Ectodermal cell (in vitro differentiated cells): ENCODE data around the gene PCCA.

Source experiments
- H3K27ac ChIP-seq: 2 replicates; pipeline ENCODE4 v1.7.0; 2013; ENCODE audit warnings: mild to moderate bottlenecking, low read depth, low read length; ENCODE audit not compliant: insufficient read depth, poor library complexity, severe bottlenecking
- H3K27me3 ChIP-seq: 2 replicates; pipeline ENCODE4 v1.7.0; 2013; ENCODE audit warnings: mild to moderate bottlenecking, low read length; ENCODE audit not compliant: insufficient read depth, control insufficient read depth, poor library complexity, severe bottlenecking
- H3K36me3 ChIP-seq: one replicate; pipeline ENCODE4 v1.7.0; 2013; ENCODE audit warnings: low read length; ENCODE audit not compliant: control insufficient read depth, insufficient read depth
- H3K4me1 ChIP-seq: one replicate; pipeline ENCODE4 v1.7.0; 2013; ENCODE audit warnings: low read length; ENCODE audit not compliant: control insufficient read depth, insufficient read depth
- H3K4me3 ChIP-seq: 2 replicates; pipeline ENCODE4 v1.7.0; 2013; ENCODE audit warnings: low read depth, low read length, control low read depth; ENCODE audit not compliant: insufficient read depth
- H3K9me3 ChIP-seq: 2 replicates; pipeline ENCODE4 v1.7.0; 2013; ENCODE audit warnings: mild to moderate bottlenecking, low read length, moderate library complexity; ENCODE audit not compliant: control insufficient read depth
- WGBS, 2 experiments: methylation state at CpG; one replicate each; pipeline ENCODE4 v1.1.7; 2013; ENCODE audit warnings: missing lambda C conversion rate in 2 of 2; 5-methylcytosine and 5-hydroxymethylcytosine counted together

The PCCA gene

GRCh38 chr13:100440751-100441425 is 352.0 kb downstream of the PCCA start:
- H3K4me1 ChIP-seq: peaks cover 14% of the 10 kb centered on the region
- H3K27me3 ChIP-seq: no peaks in the 10 kb centered on the region
- no peaks in the 10 kb centered on the region for H3K36me3 ChIP-seq
- H3K4me3 ChIP-seq: no peak overlapping the region
- peak overlapping the region; percentile 13 for H3K27ac ChIP-seq
- no peaks in the 10 kb centered on the region for H3K9me3 ChIP-seq
- WGBS, 2 experiments: 100% methylated on average over 1 of the region's 4 CpGs; no CpG with 5 or more reads in 1 of the 2 experiments

DNA sequence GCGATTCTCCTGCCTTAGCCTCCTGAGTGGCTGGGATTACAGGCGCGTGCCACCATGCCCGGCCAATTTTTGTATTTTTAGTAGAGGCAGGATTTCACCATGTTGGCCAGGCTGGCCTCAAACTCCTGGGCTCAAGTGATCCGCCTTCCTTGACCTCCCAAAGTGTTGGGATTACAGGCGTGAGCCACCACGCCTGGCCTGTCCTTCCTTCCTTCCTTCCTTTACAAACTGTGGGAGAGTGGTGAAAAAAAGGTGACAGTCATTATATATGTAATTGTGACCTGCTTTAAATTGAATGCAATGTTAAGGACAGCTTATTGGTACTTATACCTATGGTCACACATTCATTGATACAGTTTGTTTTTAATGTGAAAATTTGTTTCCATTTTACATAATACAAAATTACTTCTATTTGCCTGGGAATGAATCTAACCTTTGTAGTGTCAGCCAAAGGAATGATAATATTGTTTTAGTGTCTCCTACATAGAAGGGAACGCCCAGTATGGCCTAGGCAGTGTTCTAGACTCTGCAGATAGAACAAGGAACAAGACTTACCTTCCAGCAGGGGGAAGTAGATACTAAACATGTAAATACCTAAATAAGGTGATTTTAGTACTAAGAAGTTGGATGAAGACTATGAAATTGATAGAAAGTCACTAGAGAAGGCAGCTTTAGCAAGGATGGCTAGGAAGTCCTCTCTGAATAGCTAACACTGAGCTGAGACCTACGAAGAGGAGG is 353.4 kb downstream of the PCCA start:
- H3K27ac ChIP-seq: no peak overlapping the region
- peaks cover 14% of the 10 kb centered on the region for H3K4me1 ChIP-seq
- no peaks in the 10 kb centered on the region for H3K27me3 ChIP-seq
- no peaks in the 10 kb centered on the region for H3K36me3 ChIP-seq
- no peak overlapping the region for H3K4me3 ChIP-seq
- WGBS, 2 experiments: 92 to 94% methylated on average over 9 of the region's 9 CpGs
- H3K9me3 ChIP-seq: no peaks in the 10 kb centered on the region

DNA sequence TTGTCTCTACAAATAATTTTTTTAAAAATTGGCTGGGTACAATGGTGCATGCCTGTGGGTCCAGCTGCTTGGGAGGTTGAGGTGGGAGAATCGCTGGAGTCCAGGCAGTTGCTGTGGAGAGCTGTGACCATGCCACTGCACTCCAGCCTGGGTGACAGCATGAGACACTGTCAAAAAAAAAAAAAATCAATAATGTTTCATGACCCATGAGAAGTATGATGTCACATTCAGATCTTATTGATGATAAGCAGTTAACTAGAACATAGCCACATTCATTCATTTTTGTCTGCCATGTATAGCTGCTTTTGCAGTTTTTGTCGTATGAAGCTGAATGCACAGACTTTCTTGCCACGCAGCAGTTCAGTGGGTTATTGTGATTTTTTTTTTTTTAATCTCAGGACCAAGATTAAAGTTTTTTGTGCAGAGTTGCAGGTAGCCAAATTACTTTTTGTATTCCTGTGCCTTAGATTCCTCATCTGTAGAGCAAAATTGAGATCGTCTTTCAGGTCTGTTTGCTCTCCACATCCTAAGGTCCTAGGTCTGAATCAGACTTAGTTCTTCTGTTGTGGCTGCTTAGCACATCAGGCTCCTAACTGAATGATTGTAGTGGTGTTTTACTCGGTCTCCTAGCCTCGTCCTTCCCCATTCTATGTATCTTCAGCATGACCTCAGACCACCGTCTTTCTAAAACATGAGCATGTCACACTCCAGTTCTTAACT is 354.5 kb downstream of the PCCA start:
- H3K27ac ChIP-seq: no peak overlapping the region
- H3K36me3 ChIP-seq: no peaks in the 10 kb centered on the region
- H3K27me3 ChIP-seq: no peaks in the 10 kb centered on the region
- H3K4me1 ChIP-seq: peaks cover 13% of the 10 kb centered on the region
- 92 to 93% methylated on average over 7 of the region's 7 CpGs for WGBS, 2 experiments
- no peaks in the 10 kb centered on the region for H3K9me3 ChIP-seq
- H3K4me3 ChIP-seq: no peak overlapping the region

DNA sequence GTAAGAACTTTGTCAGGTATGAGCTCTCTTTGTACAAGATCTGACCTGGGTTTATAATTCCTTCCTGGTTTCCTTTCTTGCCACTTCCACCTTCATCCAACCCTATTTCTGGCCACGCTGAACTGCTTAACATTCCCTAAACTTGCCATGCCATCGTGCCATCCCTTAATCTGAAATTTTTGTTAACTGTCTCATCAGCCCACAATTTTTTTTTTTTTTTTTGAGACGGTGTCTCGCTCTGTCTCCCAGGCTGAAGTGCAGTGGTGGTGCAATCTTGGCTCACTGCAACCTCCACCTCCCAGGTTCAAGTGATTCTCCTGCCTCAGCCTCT is 355.1 kb downstream of the PCCA start:
- Histone ChIP-seq H3K9me3 (no peaks in the 10 kb centered on the region), H3K27ac (no peak overlapping the region), H3K4me3 (no peak overlapping the region), H3K27me3 (no peaks in the 10 kb centered on the region), H3K36me3 (no peaks in the 10 kb centered on the region), H3K4me1 (peaks cover 7% of the 10 kb centered on the region)
- 90 to 93% methylated on average over 4 of the region's 4 CpGs for WGBS, 2 experiments

GRCh38 chr13:100447831-100448230 is 358.9 kb downstream of the PCCA start:
- no peaks in the 10 kb centered on the region for H3K36me3 ChIP-seq
- no peaks in the 10 kb centered on the region for H3K4me1 ChIP-seq
- 95 to 97% methylated on average over 5 of the region's 5 CpGs for WGBS, 2 experiments
- H3K27ac ChIP-seq: no peak overlapping the region
- no peak overlapping the region for H3K4me3 ChIP-seq
- no peaks in the 10 kb centered on the region for H3K27me3 ChIP-seq
- H3K9me3 ChIP-seq: no peaks in the 10 kb centered on the region

GRCh38 chr13:100451923-100452322 is 363.0 kb downstream of the PCCA start:
- no peaks in the 10 kb centered on the region for H3K9me3 ChIP-seq

GRCh38 chr13:100454876-100455275 is 366.0 kb downstream of the PCCA start:
- no peak overlapping the region for H3K4me3 ChIP-seq
- no peaks in the 10 kb centered on the region for H3K36me3 ChIP-seq
- H3K27ac ChIP-seq: no peak overlapping the region
- H3K9me3 ChIP-seq: no peaks in the 10 kb centered on the region
- 87 to 88% methylated on average over 1 of the region's 1 CpG for WGBS, 2 experiments
- no peaks in the 10 kb centered on the region for H3K4me1 ChIP-seq
- no peaks in the 10 kb centered on the region for H3K27me3 ChIP-seq

More at GRCh38 chr13:100451923-100452322, 363.0 kb downstream of the PCCA start:
- no peaks in the 10 kb centered on the region for H3K4me1 ChIP-seq
- H3K27ac ChIP-seq: no peak overlapping the region
- H3K4me3 ChIP-seq: no peak overlapping the region
- WGBS, 2 experiments: 88 to 93% methylated on average over 2 of the region's 2 CpGs
- no peaks in the 10 kb centered on the region for H3K36me3 ChIP-seq
- no peaks in the 10 kb centered on the region for H3K27me3 ChIP-seq

- no peak overlapping the region for H3K27ac ChIP-seq
- no peak overlapping the region for H3K4me3 ChIP-seq
- H3K27me3 ChIP-seq: no peaks in the 10 kb centered on the region
- H3K9me3 ChIP-seq: no peaks in the 10 kb centered on the region
- 91 to 94% methylated on average over 4 of the region's 4 CpGs for WGBS, 2 experiments
- H3K4me1 ChIP-seq: peaks cover 19% of the 10 kb centered on the region
- H3K36me3 ChIP-seq: no peaks in the 10 kb centered on the region
Observed at GRCh38 chr13:100458673-100459072, 369.8 kb downstream of the PCCA start.

DNA sequence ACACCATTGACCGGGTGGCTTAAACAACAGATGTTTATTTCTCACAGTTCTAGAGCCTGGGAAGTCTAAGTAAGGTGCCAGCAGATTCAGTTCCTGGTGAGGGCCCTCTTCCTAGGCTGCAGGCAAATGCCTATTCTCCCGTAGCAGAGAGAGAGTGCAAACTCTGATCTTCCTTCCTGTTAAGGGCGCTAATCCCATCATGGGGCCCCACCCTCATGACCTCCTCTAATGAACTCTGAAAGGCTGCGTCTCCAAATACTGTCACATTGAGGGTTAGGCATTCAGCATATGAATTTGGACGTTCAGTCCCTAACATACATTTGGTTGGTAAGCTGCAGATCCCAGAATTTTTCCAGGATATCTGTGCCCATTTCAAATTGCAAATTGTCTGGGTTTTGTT is 370.9 kb downstream of the PCCA start:
- H3K4me3 ChIP-seq: no peak overlapping the region
- peaks cover 19% of the 10 kb centered on the region for H3K4me1 ChIP-seq
- H3K27me3 ChIP-seq: no peaks in the 10 kb centered on the region
- H3K9me3 ChIP-seq: no peaks in the 10 kb centered on the region
- no peak overlapping the region for H3K27ac ChIP-seq
- H3K36me3 ChIP-seq: no peaks in the 10 kb centered on the region
- 90 to 95% methylated on average over 5 of the region's 5 CpGs for WGBS, 2 experiments

DNA sequence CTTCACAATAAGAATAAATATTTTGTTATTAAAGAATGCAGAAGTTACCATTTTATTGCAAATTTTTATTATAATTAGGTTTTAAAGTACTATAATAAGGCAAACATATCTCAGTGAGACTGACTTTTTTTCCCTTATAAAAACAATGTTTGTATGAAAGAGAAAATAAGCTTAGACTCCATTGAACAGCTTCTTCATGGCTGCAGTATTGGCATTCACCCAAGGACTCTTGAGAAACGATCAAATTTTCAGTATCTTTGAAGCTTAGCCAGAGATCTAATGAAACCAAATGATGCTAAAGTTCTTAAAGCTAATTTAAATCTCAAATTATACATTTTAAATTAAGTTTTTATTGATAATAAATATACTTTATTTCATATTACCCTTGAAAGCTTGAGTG is 371.4 kb downstream of the PCCA start:
- WGBS, 2 experiments: 92 to 95% methylated on average over 1 of the region's 1 CpG
- H3K36me3 ChIP-seq: no peaks in the 10 kb centered on the region
- no peak overlapping the region for H3K27ac ChIP-seq
- no peaks in the 10 kb centered on the region for H3K27me3 ChIP-seq
- no peak overlapping the region for H3K4me3 ChIP-seq
- H3K9me3 ChIP-seq: no peaks in the 10 kb centered on the region
- H3K4me1 ChIP-seq: peaks cover 19% of the 10 kb centered on the region
